ENCODE data around the gene ARL13B. TPM values are rescaled to one million over a fixed set of nuclear protein-coding genes. Genes with fewer than 3 reads are reported as not detected.

The ARL13B gene
- total and polyA plus RNA-seq, 10 of the 15 experiments (the other 5 are each of a cell fraction or from before 2014, with no cell fraction given), result 3.0 to 10.4 (median 7.9) TPM

DNA sequence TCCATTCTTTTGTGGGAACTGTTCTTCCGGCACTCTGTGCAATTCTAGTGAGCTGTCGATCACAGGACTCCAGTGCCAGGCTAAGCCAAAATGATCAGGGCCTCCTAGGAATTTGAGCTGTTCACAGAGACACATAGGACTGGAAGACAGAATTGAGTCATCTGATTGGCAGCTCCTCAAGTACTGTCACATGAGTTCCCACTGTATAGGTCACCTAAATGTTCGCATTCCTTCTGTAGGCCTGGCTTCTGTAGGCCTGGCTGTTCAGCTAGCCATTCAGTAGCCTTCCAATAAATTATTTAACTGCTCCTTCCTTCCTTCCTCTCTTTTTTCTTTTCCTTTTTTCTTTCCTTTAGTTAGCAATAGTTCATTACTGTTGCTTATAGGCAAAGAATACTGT lies 10.5 kb upstream of the ARL13B start:
- H3K79me2 ChIP-seq (ENCODE audit: control insufficient read depth, insufficient read depth, low read length), result no peaks in the 10 kb centered on the region
- H3K4me3 ChIP-seq, result no peak overlapping the region
- in situ Hi-C loops (cut with MboI) (no loop called here), intact Hi-C loops (cut with micrococcal nuclease; ENCODE audit: unreplicated experiment) (no loop called here)
- no peak for FAIRE-seq
- RAD21 ChIA-PET (ENCODE audit: unreplicated experiment), result no interaction called here
- H3K36me3 ChIP-seq (ENCODE audit: control insufficient read depth in 2 of 2, insufficient read depth in 2 of 2, low read length in 1 of 2), result no peaks in the 10 kb centered on the region
- H2AFZ ChIP-seq (ENCODE audit: control insufficient read depth, low read depth, low read length), result no peak overlapping the region
- 38% methylated on average over 3 of the region's 3 CpGs for WGBS (ENCODE audit: insufficient coverage, insufficient replicate concordance, low lambda C conversion rate, missing lambda C conversion rate)
- BruUV-seq (replicated peaks), result no TSS peak
- SMC1A ChIA-PET (ENCODE audit: uncharacterized antibody, unreplicated experiment), result interaction anchor here (1.4 kb wide), 1 partner anchor 10 kb away, joined by 4 read pairs; no protein-coding TSS in a partner anchor
- H3K4me1 ChIP-seq (ENCODE audit: control insufficient read depth, insufficient read depth, low read length), result no peaks in the 10 kb centered on the region
- POLR2A ChIA-PET, result no interaction called here
- H3K9me3 ChIP-seq (replicated peaks; ENCODE audit: control insufficient read depth, insufficient read depth, low read length), result no peaks in the 10 kb centered on the region; the same call in 2 of the 3 replicates
- no peak overlapping the region for H3K27ac ChIP-seq (ENCODE audit: control insufficient read depth, insufficient read depth)
- H3K27me3 ChIP-seq (replicated peaks in 1 of 2; ENCODE audit: control insufficient read depth in 2 of 2, insufficient read depth in 2 of 2, low read length in 1 of 2), result peaks cover 0 to 8% of the 10 kb centered on the region in 2 experiments; a peak in 1 of 4 replicates
- H3K4me2 ChIP-seq (ENCODE audit: control insufficient read depth, insufficient read depth), result no peak overlapping the region
- H4K20me1 ChIP-seq (ENCODE audit: control insufficient read depth, insufficient read depth), result no peaks in the 10 kb centered on the region
- CTCF ChIA-PET, result no interaction called here
- no peak for ATAC-seq
- DNase-seq (ENCODE audit: low read depth, low spot score), result no peak
- TF ChIP-seq ZSCAN29 (IDR thresholded peaks at IDR 0.05), result no peak
- no peak for TF ChIP-seq SRF (IDR thresholded peaks at IDR 0.05; ENCODE audit: low read depth in 2 of 2, low read length in 2 of 2)
- TF ChIP-seq HCFC1 (IDR thresholded peaks at IDR 0.05; ENCODE audit: low read length), result no peak
- TF ChIP-seq MYC (IDR thresholded peaks at IDR 0.05; ENCODE audit: insufficient read depth, insufficient read length, insufficient replicate concordance, low read length, severe bottlenecking), result no peak
- no peak overlapping the region for H3K9ac ChIP-seq (ENCODE audit: control insufficient read depth, insufficient read depth, low read length)

DNA sequence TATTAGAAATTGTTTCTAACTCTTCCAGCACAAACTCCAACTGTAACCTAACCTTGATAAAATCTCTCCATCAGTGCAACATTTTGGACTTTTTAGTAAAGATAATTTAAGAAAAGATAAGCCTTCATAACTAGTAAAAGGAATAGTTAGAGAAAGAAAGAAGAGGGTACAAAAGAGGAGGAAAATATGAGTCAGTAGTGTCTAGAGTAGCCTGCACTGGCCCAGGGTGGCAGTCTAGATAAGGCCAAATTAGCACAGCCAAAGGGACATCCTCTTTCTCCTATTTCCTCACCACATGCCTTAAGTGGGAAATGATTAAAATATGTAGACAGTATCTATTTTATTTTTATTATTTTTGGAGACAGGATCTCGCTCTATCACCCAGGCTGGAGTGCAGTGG lies 10.0 kb upstream of the ARL13B start:
- Histone ChIP-seq H3K9me3 (replicated peaks; ENCODE audit: control insufficient read depth, insufficient read depth, low read length) (no peaks in the 10 kb centered on the region; the same call in 2 of the 3 replicates), H3K79me2 (ENCODE audit: control insufficient read depth, insufficient read depth, low read length) (no peaks in the 10 kb centered on the region), H3K9ac (ENCODE audit: control insufficient read depth, insufficient read depth, low read length) (no peak overlapping the region), H3K36me3 (ENCODE audit: control insufficient read depth in 2 of 2, insufficient read depth in 2 of 2, low read length in 1 of 2) (no peaks in the 10 kb centered on the region), H3K27me3 (replicated peaks in 1 of 2; ENCODE audit: control insufficient read depth in 2 of 2, insufficient read depth in 2 of 2, low read length in 1 of 2) (peaks cover 0 to 8% of the 10 kb centered on the region in 2 experiments; a peak in 1 of 4 replicates), H2AFZ (ENCODE audit: control insufficient read depth, low read depth, low read length) (no peak overlapping the region), H3K27ac (ENCODE audit: control insufficient read depth, insufficient read depth) (no peak overlapping the region), H3K4me2 (ENCODE audit: control insufficient read depth, insufficient read depth) (no peak overlapping the region), H4K20me1 (ENCODE audit: control insufficient read depth, insufficient read depth) (no peaks in the 10 kb centered on the region), H3K4me1 (ENCODE audit: control insufficient read depth, insufficient read depth, low read length) (no peaks in the 10 kb centered on the region), H3K4me3 (no peak overlapping the region)
- WGBS (ENCODE audit: insufficient coverage, insufficient replicate concordance, low lambda C conversion rate, missing lambda C conversion rate), result 6% methylated on average over 1 of the region's 1 CpG
- ATAC-seq (no peak), FAIRE-seq (no peak), DNase-seq (ENCODE audit: low read depth, low spot score) (no peak)
- no peak for TF ChIP-seq BACH1 (IDR thresholded peaks at IDR 0.05; ENCODE audit: borderline replicate concordance)
- no peak for TF ChIP-seq WRNIP1 (IDR thresholded peaks at IDR 0.05; ENCODE audit: borderline replicate concordance, low read depth, low read length)
- no peak for TF ChIP-seq ZSCAN29 (IDR thresholded peaks at IDR 0.05)
- no peak for TF ChIP-seq CHD1 (IDR thresholded peaks at IDR 0.05; ENCODE audit: low read depth, low read length)
- no peak for TF ChIP-seq BRCA1 (IDR thresholded peaks at IDR 0.05; ENCODE audit: low read depth, low read length)
- TF ChIP-seq EGR1 (IDR thresholded peaks at IDR 0.05; ENCODE audit: borderline replicate concordance in 1 of 2, low read depth in 2 of 2, low read length in 2 of 2), result no peak
- TF ChIP-seq TBL1XR1 (IDR thresholded peaks at IDR 0.05; ENCODE audit: low read depth, low read length), result no peak
- ChIA-PET CTCF (interaction anchor here (0.8 to 0.9 kb wide), 2 partner anchors 8 to 11 kb away, joined by 3 to 4 read pairs; no protein-coding TSS in a partner anchor), POLR2A (no interaction called here), RAD21 (ENCODE audit: unreplicated experiment) (no interaction called here), SMC1A (ENCODE audit: uncharacterized antibody, unreplicated experiment) (no interaction called here)
- in situ Hi-C loops (cut with MboI) (no loop called here), intact Hi-C loops (cut with micrococcal nuclease; ENCODE audit: unreplicated experiment) (no loop called here)
- no TSS peak for BruUV-seq (replicated peaks)
